ENCODE results near the gene FGD1. TPM values are rescaled to one million over a fixed set of nuclear protein-coding genes. Genes with fewer than 3 reads are reported as not detected.

Gene FGD1
- total RNA-seq, 1 experiment from 2014 or later, result 12.0 TPM

- DNase-seq (ENCODE audit: low spot score), result no peak
These were observed 88.8 kb downstream of the FGD1 start for GRCh38 chrX:54407266-54407665.

- DNase-seq (ENCODE audit: low spot score), result no peak
These were observed 98.9 kb downstream of the FGD1 start for GRCh38 chrX:54397113-54397512.

Other genes starting within 250 kb of the FGD1 start
- 3.3 and 4.2 TPM in 2 replicates for gene WNK3, start 138.2 kb downstream of the FGD1 start, total RNA-seq (2014; rRNA removed; shearing (Covaris generic))
- 28.2 and 32.8 TPM in 2 replicates for gene TSR2, start 55.8 kb downstream of the FGD1 start, total RNA-seq (2014; rRNA removed; shearing (Covaris generic))
- gene GNL3L, start 34.0 kb upstream of the FGD1 start, total RNA-seq (2014; rRNA removed; shearing (Covaris generic)), result 47.1 and 51.1 TPM in 2 replicates